Lower leg skin (tissue), 4 donors: ENCODE data around the gene KCNMA1. TPM values are rescaled to one million over a fixed set of nuclear protein-coding genes. Genes with fewer than 3 reads are reported as not detected.

Source experiments
- DNase-seq, 2 donors: peaks; one replicate each; pipeline ENCODE4 v3.0.0-alpha.2; 2019; ENCODE audit warnings: low spot score in 2 of 2
- H3K4me3 ChIP-seq: fragments of 200-600 bp; sonication (generic); 2 replicates; pipeline ENCODE4 v1.5.1; 2017; ENCODE audit warnings: mild to moderate bottlenecking, low read depth; ENCODE audit not compliant: poor library complexity, severe bottlenecking
- POLR2A ChIP-seq, 2 donors: fragments of 450-650 bp; IDR thresholded peaks; one replicate each; pipeline ENCODE4 v1.6.1; 2016 to 2017; ENCODE audit warnings: antibody characterized with exemption in 2 of 2, mild to moderate bottlenecking in 1 of 2, moderate library complexity in 1 of 2
- WGBS, 2 donors: methylation state at CpG; one replicate each; pipeline ENCODE4 v1.1.5; 2018; 5-methylcytosine and 5-hydroxymethylcytosine counted together
- intact Hi-C: fragments of 100-400 bp; cut with DNase I; formaldehyde crosslinking; loops from one replicate; pipeline ENCODE4 v1.15.0; 2023; ENCODE audit warnings: low total_unique reads
- total RNA-seq, 4 donors: library from RNA; depleted of rRNA; stranded (reverse); fragments of >200 nt; gene quantifications; one replicate each; pipeline ENCODE4 v1.1.0, GENCODE V29; 2016
- TF ChIP-seq, protein P1 (sequence below), 3 donors: fragments of 450-650 bp; IDR thresholded peaks; one replicate each; pipeline ENCODE4 v1.5.1; 2016; ENCODE audit warnings: antibody characterized with exemption in 3 of 3, mild to moderate bottlenecking in 3 of 3, moderate library complexity in 2 of 3

KCNMA1 gene
- total RNA-seq, 4 donors from 2014 or later, result 4.1 to 9.9 (median 6.5) TPM

DNA sequence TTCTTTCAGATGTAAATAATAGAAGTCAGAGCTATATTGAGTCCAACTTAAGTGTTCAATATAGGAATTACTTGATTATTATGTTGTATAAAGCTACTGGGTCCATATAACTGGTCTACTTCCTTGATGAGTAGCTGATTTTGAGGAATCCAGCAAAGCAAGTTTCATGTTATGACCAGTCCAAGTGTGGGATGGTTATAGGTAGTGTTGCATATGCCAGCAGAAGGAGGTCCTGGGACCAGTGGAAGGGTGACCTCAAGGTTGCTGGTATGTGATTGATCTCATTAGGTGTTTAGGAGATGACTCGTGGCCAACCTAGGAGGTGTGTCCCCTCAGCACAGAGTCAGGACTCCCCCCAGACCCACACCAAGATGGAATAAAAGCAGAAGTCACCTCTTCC, 551.5 kb downstream of the KCNMA1 start:
- TF ChIP-seq POLR2A (IDR thresholded peaks at IDR 0.05), result no peak
- TF ChIP-seq, protein P1, sequence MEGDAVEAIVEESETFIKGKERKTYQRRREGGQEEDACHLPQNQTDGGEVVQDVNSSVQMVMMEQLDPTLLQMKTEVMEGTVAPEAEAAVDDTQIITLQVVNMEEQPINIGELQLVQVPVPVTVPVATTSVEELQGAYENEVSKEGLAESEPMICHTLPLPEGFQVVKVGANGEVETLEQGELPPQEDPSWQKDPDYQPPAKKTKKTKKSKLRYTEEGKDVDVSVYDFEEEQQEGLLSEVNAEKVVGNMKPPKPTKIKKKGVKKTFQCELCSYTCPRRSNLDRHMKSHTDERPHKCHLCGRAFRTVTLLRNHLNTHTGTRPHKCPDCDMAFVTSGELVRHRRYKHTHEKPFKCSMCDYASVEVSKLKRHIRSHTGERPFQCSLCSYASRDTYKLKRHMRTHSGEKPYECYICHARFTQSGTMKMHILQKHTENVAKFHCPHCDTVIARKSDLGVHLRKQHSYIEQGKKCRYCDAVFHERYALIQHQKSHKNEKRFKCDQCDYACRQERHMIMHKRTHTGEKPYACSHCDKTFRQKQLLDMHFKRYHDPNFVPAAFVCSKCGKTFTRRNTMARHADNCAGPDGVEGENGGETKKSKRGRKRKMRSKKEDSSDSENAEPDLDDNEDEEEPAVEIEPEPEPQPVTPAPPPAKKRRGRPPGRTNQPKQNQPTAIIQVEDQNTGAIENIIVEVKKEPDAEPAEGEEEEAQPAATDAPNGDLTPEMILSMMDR (IDR thresholded peaks at IDR 0.05), result no peak
- 79 to 94% methylated on average over 1 of the region's 1 CpG for WGBS, 2 donors
- H3K4me3 ChIP-seq, result no peak overlapping the region
- no peak for DNase-seq
- intact Hi-C loops, result no loop called here

DNA sequence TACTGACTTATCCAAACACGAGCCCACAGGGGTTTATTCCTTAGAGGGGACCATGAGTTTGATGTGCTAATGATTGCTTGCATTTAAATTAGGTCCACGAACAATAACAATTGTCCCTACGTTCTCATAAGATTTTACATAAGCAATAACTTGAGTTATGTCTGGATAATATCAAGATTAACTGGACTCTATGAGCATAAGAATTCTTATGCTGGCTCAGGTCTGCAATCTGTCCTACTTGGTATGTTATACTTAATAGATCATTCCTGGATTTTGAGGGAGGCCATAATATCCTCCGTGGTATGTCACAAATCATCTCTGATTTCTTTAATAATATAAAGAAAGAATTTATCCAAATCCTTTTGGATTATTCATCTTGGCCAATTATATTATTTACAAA, 552.3 kb downstream of the KCNMA1 start:
- TF ChIP-seq, protein P1 (IDR thresholded peaks at IDR 0.05), result no peak
- TF ChIP-seq POLR2A (IDR thresholded peaks at IDR 0.05), result no peak
- 83 to 86% methylated on average over 4 of the region's 4 CpGs for WGBS, 2 donors
- no peak for DNase-seq
- no peak overlapping the region for H3K4me3 ChIP-seq
- intact Hi-C loops, result no loop called here

DNA sequence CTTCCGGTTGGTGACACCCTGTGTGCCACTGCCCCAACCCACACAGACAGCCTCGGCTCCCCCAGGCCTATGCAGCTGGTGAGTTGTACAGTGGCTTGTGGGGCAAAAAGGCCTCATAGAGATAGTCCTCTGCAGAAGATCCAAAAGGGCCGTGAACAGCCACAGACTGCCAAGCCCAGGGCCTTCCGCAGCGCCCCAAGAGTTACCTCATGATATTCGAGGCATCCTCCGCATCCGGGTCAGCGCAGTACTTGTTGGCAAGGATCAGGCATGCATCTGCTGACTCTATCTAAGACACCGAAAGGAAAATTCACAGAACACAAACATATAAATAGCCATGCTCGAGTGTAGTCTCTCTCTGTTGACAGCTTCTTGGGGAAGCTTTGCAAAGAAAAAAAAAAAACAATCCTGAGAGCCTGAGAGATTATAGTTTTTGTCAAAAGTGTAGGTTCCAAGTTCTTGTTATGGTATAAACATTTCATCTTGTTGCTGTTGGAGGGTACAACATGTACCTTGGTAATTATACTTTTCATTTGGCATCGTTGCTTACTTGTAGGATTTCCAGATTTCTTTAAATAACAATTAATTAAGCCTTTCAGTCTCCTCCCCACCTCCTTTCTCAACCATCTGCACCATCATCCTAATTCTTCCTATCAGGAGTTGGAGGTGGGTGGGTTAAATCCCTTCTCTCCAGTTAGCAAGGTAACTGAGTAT, 553.0 kb downstream of the KCNMA1 start:
- DNase-seq, result no peak
- TF ChIP-seq, protein P1 (IDR thresholded peaks at IDR 0.05), result no peak
- TF ChIP-seq POLR2A (IDR thresholded peaks at IDR 0.05), result no peak
- WGBS, 2 donors, result 49% methylated on average over 12 of the region's 12 CpGs
- intact Hi-C loops, result no loop called here
- no peak overlapping the region for H3K4me3 ChIP-seq

DNA sequence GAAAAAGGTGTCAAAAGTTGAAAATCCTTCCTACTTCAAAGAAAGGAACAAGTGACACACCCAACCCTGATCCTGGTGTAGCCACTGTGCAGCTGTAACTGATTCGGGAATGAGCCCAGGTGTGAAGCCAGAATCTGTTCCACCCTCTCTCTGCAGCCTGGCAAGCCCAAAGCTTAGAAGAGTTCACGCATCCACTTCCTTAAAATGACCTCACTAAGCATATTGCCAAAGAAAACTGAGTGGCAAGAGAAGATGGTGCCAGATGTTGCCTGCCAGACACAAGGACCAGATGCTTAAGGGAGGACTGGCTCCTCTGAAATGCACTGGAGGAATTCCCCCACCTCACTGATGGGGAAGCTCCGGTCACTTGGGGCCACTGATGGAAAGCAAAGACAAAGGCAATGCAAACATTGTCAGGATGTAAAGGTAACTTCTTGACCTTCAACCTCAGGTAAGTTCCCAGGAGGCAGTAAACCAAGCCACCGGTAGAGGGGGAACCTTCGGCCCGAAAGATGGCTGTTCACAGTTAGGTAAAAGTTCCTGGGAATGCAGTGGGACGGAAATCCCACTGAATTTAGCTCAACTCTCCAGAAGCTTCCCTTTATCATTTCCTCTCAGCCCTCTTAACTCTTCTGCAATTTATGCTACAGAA, 554.9 kb downstream of the KCNMA1 start:
- H3K4me3 ChIP-seq, result no peak overlapping the region
- no peak for DNase-seq
- TF ChIP-seq, protein P1 (IDR thresholded peaks at IDR 0.05), result no peak
- no peak for TF ChIP-seq POLR2A (IDR thresholded peaks at IDR 0.05)
- intact Hi-C loops, result no loop called here
- 52 to 66% methylated on average over 7 of the region's 7 CpGs for WGBS, 2 donors

DNA sequence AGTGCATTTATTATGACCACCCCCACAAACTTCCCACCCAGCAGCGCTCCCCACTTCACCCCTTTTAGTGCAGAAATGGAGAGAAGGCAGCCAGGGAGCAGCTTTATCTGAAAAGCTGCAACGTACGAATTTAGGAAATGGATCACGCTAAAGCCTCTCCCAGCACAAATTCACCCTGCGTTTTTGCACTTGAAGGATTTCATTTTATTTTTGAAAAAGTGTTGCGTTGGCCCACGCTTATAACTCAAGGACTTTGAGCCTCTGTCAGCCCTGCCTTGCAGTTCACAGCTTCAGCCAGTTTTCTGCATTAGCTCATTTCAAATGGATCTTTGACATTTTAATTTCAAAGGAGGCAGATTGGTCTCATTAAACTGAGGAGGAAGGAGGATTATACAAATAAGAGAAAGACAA, 556.1 kb downstream of the KCNMA1 start:
- whole genome bisulfite sequencing, 2 donors, result 62 to 64% methylated on average over 7 of the region's 7 CpGs
- intact Hi-C loops, result no loop called here
- no peak for DNase-seq
- no peak overlapping the region for H3K4me3 ChIP-seq
- TF ChIP-seq, protein P1 (IDR thresholded peaks at IDR 0.05), result no peak
- no peak for TF ChIP-seq POLR2A (IDR thresholded peaks at IDR 0.05)
